Measurements from ENCODE around the gene CA5B.
A peak's percentile ranks its signal among the peaks of the same experiment; 100 is the strongest.
"Not testable (repeated sequence)": the region's sequence is repeated elsewhere in the genome, so short reads cannot be mapped to it uniquely, and the experiment has no call there.

The CA5B gene

DNA sequence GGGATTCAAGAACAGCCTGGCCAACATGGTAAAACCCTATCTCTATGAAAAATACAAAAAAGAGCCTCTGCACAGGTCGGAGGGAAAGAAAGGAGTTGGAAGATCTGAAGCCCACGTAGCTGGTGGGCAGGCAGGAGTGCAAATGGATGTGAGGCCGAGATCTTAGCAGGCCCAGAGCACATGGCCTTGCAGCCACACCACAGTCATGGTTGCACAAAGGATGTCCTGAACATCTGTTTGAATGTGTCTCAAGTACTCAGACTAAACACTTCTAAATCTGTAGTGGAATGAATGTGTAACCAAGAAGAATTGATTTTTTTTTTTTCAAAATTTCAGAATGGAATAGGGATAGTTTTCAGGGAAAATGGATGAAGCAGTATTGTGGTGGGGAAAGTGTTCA is 10.8 kb downstream of the CA5B start:
- DNase-seq (ENCODE audit: low spot score) = no peak

DNA sequence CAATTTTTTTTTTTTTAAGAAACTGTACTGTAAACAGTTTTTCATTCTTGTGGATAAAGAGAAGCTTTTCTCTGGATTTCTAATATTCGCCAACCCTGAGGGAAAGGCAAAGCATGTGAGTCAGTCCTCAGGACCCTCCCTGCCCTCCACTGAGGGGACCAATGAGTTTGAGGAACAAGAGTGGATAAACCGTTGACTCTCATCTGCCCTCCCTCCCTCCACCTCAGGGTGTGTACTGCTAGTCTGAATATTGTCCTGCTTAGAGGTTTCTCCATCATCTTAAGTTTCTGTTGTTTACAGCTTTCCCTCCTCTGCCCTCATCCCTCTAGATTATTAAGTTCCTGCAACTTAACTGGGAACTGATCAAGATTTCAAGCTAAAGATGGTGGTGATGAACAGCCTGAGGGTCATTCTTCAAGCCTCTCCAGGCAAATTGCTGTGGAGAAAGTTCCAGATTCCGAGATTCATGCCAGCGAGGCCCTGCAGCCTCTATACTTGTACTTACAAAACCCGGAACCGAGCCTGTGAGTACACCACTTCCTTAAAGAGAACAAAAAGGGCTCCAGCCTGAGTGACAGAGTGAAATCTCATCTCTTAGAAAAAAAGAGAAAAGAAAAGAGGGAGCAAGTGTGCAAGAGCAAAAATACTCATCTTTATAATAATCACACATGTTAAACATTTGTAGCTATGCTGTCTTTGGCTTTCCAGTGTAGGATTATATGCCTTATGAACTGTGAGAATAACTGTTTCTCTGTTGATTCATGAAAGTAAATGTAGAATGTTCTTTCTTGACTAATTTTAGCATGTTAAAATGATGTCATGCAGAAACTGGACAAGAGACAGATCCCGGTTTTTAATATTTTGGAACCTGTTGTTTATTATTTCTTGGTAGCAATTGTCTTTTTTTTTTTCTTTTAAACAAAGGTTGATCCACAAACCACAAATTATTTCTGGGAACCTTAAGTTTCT is 11.9 kb downstream of the CA5B start:
- no peak for DNase-seq (ENCODE audit: low spot score)

DNA sequence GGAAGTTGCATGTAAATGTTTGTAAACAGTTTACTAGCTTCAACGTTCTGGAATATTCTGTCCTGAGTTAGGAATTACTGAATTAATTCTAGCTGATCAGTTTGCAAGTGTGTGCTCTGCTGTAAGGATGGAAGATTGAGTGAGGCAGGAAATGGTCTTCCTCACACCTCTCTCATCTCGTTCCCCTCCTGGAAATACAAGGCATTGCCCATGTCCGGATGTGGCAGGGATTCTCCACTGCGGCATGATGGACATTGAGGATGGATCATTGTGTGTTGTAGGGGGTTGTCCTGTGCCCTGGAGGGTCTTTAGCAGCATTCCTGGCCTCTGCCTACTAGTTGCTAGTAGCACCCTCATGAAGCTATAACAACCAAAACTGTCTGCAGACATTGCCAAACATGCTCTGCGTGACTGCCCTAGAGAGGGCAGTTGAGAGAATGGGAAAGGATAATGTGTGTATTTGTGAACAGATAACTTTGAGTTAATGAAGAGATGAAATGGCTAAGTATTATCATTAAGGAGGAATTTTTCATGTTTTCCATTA is 12.6 kb downstream of the CA5B start:
- DNase-seq (ENCODE audit: low spot score) = no peak

DNA sequence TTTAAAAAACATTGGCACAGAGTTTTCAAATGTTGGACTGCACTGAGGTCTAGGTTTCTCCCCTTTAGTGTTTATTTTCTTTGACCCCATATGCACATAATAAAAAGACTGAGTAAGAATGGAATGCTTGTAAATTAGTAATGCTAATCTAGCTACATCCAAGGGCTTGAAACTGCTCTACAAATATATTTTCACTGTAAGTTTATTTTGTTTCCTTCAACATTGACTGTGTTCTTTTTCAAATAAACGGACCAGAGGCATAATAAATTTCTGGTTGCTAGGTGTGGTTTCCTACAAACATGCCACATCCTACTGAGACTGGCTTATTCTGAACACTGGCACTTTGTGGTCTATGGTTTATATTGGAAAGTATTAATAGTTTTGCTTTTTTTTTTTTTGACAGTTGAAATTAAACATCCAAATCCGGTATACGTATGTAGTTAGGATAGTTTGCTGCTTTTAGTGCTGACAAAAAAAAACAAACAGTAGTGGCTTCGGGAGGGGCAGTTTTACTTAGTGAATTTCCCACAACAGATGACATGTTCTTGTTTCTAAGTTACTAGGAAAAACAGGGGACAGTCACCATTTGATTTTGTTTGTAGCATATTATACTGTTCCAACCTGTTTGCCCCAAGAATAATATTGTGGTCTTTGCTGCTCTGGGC is 13.2 kb downstream of the CA5B start:
- peak; percentile 50 for DNase-seq (ENCODE audit: low spot score)

DNA sequence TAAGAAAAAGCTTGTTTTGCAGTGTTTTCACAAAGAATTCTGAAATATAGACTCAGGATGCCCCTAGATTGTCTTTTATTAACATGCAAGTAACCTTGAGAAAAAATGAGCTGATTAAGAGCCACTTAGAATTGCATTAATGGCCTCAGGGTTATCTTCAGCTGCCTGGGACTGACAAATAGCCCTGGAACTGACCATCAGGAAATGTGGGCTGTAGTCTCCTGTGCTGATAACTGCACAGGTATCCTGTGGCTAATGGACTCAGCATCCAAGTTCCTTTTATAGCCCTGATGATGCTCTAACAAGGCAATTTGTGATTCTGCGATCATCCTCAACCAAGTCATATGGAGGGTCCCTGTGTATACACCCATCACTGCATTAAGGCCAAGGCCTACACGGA is 17.0 kb downstream of the CA5B start:
- no peak for DNase-seq (ENCODE audit: low spot score)

DNA sequence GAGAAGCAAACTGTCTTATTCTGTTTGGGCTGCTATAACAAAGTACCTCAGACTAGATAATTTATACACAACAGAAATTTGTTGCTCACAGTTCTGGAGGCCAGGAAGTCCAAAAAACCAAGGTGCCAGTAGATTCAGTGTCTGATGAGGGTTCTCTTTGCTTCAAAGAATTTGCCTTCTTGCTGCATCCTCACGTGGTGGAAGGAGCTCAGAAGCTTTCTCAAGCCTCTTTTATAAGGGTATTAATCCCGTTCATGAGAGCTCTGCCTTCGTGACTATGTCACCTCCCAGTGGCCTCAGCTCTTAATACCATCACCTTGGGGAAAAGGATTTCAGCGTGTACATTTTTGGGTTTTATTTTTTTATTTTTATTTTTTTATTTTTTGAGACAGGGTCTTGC is 20.1 kb downstream of the CA5B start:
- DNase-seq (ENCODE audit: low spot score) = no peak

DNA sequence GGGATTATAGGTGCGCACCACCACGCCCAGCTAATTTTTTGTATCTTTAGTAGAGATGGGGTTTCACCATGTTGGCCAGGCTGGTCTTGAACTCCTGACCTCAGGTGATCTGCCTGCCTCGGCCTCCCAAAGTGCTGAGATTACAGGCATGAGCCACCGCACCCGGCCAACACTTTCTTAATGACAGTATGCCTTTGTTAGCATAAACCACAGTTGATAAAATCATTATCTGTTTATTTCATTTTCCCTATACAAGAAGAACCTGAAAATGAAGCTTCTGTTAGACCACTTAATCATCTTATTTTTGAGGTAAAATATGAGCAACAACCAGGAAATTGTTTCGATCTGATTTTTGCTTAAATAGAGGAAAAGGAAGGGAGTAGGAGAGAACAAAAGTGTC is 21.8 kb downstream of the CA5B start:
- not testable (repeated sequence) for DNase-seq (ENCODE audit: low spot score)

DNA sequence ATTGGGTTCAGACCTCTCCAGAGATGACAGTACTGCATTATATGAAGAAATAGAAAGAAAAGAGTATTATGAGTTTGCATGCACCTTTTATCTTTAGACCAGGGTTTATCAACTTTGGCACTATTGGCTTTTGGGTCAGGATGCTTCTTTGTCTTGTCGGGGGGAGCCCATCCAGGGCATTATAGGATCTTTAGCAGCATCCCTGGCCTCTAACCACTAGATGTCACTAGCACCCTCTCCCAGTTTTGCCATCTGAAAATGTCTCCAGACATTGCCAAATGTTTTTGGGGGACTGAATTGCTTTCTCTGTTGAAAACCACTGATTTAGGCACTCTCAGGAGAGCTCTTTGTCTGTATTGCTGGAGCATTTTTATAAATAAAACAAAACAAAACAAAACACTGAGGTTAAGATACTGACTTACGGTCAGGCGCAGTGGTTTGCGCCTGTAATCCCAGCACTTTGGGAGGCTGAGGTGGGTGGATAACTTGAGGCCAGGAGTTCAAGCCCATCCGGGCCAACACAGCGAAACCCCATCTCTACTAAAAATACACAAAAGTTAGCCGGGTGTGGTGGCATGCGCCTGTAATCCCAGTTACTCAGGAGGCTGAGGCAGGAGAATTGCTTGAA is 23.6 kb downstream of the CA5B start:
- DNase-seq (ENCODE audit: low spot score) = peak; percentile 45

DNA sequence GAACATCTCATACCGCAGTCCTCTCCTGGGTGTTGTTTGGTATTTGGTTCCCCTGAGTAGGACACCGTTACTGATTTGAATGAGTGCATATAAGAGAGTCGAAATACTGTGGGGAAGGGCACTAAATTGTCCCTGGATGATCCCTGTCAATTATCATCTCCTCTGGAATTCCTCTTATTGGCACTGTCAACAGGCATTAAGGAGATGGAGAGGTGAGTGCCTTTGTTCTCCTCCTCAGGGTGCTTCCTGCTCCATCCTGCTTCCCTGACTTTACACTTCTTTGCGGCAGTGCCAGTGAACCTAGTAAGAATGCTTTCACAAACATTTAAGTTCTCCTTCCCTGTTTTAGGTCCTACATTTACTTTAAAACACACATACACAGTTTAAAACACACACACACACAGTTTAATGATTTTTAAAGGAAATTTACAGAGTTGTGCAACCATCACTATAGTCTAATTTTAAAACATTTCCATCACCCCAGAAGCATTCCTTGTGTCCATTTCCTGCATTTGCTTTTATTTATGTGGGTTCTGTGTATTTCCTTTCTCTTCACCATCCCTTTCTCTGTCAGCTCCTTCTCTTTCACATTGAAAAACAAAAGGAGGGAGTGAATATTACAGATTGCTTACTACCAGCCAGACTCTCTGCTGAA is 31.4 kb downstream of the CA5B start:
- DNase-seq (ENCODE audit: low spot score) = no peak

DNA sequence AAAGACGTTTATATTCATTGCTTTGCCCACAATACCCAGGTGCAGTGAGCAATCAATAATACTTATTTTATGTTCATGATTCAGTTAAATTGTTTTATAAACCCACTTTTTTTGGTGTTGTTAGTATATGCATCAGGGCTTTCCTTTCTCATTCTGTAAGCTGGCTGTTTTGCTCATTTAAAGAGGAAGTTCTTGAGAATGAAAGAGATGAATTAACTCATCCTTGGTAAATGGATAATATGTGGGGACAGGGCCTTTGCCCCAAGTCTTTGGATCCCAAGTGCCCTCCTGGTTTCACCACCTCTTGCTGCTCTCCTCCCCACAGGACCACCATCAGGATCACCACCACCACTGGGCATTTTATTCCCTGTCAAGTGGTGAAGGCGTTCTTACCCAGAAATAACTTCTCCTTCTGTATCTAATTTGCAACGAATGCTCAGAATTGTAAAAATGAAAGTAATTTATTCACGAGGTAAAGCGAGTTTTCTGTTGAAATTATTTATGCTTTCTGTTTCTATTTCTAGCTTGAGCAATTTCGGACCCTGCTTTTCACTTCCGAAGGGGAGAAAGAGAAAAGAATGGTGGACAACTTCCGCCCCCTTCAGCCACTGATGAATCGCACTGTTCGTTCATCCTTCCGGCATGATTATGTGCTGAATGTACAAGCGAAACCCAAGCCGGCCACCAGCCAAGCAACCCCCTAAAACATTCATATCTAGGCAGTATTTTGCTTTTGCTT is 44.1 kb downstream of the CA5B start:
- DNase-seq (ENCODE audit: low spot score) = no peak

DNA sequence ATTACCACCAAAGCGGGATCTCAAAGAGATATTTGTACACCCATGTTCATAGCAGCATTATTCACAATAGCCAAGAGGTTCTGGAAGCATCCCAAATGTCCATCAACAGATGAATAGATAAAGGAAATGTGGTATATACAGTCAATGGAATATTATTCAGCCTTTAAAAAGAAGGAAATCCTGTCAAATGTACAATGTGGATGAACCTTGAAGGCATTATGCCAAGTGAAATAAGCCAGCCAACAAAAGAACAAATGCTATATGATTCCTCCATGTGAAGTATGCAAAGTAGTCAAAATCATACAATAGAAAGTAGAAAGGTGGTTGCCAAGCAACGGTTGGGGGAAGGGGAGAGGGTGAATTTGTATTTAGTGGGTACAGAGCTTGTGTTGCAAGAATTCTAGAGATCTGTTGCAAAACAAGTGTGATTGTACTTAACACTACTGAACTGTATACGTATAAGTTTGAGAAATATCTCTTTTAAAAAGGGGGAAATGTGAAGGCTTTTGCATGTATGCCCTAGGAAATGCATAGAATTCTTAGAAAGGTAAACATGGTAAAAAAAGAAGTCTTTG is 47.2 kb downstream of the CA5B start:
- no peak for DNase-seq (ENCODE audit: low spot score)

DNA sequence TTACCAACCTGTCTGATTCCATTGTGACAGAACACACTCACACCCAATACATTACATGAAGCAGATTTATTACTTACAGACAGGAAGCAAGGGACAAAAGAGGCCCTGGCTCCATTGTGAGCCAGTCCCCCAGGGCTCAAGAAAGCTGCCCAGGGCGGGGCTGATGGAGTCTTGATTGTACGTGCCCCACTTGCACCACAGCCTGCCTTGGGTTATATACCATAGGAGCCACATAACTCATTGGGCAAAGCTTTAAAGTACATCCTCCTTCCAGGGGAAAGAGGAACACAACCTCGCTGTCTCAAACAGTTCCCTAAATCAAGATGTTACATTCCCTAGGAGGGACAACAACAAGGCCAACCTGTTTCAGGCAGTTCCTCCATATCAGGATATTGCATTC is 48.8 kb downstream of the CA5B start:
- DNase-seq (ENCODE audit: low spot score) = no peak

DNA sequence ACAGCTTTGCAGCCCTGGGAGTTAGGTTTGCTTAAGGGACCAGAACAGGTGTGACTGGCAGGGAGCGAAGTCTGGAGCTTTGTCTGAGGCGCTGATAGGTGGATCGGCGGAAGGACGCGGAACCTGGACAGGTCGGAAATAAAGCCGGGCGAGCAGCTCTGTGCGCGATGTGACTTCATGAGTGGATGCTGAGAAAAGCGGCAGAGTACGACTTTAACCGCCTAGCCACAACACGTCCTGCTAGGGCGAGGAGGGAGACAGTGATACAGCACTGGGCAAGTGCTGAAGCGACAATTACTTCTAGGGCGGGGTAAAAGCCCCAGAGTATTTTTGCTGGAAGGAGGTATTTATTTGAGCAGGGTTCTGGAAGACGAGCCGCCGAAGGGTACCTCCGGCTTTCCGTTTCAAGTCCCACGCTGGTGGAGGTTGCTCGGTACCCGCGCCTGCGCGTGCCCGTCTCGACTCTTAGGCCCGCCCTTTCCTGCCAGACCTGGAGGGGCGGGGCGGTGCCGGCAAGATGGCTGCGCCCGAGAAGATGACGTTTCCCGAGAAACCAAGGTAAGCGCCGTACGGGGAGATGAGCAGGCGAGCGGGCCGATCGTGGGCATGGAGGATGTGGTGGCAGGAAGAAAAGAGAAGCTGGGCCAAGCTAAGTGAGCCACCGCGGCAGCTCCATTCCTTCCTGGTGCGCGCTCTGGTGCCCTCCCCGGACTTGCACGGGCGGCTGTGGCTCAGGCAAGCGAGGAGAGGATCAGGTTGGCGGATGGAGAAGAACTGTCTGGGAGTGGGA is 52.1 kb downstream of the CA5B start, which contains the start of gene ZRSR2:
TSS of gene ZRSR2 (plus strand) at position 506 of the 790 bp plus-strand sequence. CDS start at position 518, 12 bp downstream.
- peak; percentile 94 for DNase-seq (ENCODE audit: low spot score)

DNA sequence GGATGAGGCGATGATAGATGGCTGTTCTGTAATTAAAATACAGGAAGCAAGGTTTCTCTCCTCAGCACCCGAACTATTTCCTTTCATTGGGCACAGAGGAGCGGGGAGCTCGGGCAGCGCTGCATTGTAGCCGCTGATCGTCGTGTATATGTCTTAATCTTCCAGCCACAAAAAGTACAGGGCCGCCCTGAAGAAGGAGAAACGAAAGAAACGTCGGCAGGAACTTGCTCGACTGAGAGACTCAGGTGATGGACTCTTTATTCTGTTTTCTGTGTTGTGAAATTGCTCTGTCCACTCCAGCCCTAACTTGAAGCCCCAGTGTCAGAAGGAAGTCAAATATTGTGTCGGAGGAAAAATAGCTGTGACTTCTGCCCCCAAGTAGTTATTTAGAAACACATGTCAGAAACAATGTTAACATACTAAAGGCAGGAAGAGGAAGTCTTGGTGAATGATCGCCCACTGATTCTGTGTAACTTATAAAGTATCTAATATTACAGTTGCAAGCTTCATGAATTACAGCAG is 52.8 kb downstream of the CA5B start:
- DNase-seq (ENCODE audit: low spot score) = no peak

DNA sequence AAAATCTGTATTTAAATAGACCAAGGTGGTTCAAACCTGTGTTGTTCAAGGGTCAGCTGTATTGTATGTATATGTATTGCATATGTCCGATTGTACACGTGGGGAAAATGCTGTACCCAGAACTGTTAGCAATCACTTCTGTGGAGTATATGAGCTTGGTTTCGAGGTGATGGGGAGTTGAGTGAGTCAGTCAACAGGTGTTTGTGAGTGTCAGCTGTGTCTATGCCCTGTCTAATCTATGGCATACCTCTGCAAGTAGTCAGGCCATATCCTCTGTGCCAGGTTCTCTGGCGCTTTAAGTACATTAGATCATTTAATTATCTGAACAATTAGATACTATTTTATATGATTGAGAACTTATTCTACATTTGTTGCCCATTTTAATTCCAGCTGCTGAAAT is 59.6 kb downstream of the CA5B start:
- DNase-seq (ENCODE audit: low spot score) = no peak

DNA sequence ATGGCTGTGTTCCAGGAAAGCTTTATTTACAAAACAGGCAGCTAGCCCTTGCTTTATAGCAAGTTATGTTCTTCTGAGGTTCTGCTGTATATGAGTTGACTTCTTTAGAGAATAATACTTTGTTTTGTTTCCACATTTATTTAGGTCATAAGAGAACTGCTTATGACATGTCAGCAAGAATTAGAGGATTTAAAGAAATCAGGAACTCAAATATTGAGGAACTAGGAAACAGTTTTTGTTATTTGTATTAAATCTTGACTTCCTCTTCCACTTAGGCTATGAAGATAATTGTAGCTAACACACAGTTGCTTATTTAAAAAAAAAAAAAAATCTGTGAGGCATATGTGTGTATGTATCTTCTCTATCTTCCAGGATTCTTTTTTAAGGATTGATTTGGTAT is 66.5 kb downstream of the CA5B start:
- DNase-seq (ENCODE audit: low spot score) = no peak

DNA sequence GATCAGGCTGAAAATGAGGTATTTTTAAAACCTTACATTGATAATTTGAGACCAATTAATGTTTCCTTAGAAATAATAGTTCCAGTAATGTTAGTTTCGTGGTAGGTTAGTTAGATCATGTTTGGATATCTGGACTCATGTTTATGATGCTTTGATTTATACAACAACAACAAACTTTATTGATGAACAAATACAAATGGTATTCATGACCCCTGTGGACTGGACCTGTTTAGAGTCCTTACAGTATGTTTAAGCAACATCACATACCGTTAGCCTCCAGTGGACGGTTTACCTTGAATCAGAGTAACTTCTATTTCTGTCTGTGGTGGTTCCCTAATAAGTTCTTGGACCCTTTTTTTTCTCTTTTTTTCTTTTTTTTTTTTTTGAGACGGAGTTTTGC is 70.2 kb downstream of the CA5B start:
- DNase-seq (ENCODE audit: low spot score) = no peak

DNA sequence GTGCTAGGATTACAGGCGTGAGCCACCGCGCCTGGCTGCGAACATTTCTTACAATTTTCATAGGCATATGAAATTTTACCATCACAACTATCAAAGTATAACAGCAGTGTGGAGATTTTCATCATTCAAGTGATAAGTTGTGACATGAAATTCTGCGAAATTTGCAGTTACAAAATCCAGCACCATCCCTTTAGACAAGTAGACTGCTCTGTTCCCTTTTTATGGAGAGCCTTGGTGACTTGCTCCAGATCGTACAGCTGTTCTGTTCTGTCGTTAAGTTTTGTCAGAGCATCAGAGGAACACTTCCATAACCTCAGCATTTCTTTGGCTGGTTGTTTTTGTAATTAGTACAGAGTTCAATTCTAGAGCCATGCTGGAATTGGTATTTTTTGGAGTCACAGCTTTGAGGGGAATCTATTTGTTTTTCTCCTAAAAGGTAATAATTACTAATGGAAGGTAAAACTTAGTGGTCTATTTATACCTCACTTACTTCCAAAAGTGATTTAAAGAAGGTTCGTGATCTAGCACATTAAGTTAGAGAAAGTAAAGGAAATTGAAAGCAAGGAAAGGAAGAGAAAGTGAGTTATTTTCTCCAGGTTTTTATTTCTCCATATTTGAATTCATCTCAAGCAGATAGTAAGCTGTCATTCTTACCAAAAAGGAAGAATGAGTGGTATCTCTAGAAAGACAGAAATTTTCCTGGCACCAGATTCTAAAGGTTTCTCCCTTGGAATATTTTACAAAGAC is 74.3 kb downstream of the CA5B start:
- no peak for DNase-seq (ENCODE audit: low spot score)

DNA sequence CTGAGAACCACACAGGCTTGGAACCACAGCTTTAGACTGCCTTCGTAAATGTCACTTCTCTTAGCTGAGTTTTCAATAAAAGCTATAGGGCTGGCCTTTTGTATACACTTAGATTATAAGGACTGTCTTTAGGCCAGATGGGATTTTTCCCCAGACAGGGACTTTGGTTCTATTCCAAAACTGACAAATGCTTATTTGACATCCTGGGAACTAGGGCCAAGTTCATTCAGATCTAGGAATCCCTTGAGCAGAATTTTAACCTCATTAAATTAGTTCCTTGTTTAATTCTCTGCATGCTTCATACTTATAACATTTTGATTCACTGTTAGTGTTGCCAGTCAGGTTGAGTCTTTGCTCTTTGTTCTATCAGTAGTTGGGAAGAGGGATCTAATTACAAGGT is 75.3 kb downstream of the CA5B start:
- no peak for DNase-seq (ENCODE audit: low spot score)

Measured in AG08396 (cell line).